GM21723 (cell line): ENCODE results near the gene FGGY.
"Not testable (repeated sequence)": the region's sequence is repeated elsewhere in the genome, so short reads cannot be mapped to it uniquely, and the experiment has no call there.

Source experiments
- ATAC-seq: cut with Tn5 transposase; IDR thresholded peaks from one replicate; pipeline ENCODE4 v1.9.1; 2021; ENCODE audit warnings: mild to moderate bottlenecking, moderate library complexity; ENCODE audit not compliant: unreplicated experiment

The FGGY gene

GRCh38 chr1:59296358-59297256, at the start of gene FGGY:
Gene FGGY (plus strand): TSS chr1:59297094. CDS start chr1:59321550, 24,456 bp downstream.
- ATAC-seq, result peak; percentile 95

GRCh38 chr1:59248758-59249157, 48.1 kb upstream of the FGGY start:
- ATAC-seq, result no peak

GRCh38 chr1:59249396-59250137, 47.3 kb upstream of the FGGY start:
- no peak for ATAC-seq

- ATAC-seq, result not testable (repeated sequence)
Measured at GRCh38 chr1:59251061-59251460, 45.8 kb upstream of the FGGY start.

- not testable (repeated sequence) for ATAC-seq
Measured at GRCh38 chr1:59256429-59256828, 40.5 kb upstream of the FGGY start.

- ATAC-seq, result no peak
Measured at GRCh38 chr1:59258412-59259032, 38.4 kb upstream of the FGGY start.

- no peak for ATAC-seq
Measured at GRCh38 chr1:59261537-59261936, 35.4 kb upstream of the FGGY start.

GRCh38 chr1:59262631-59263030, 34.3 kb upstream of the FGGY start:
- no peak for ATAC-seq

GRCh38 chr1:59263111-59263510, 33.8 kb upstream of the FGGY start:
- ATAC-seq, result no peak

GRCh38 chr1:59265622-59266021, 31.3 kb upstream of the FGGY start:
- ATAC-seq, result no peak

GRCh38 chr1:59266180-59266926, 30.5 kb upstream of the FGGY start:
- ATAC-seq, result peak; percentile 88

- ATAC-seq, result peak; percentile 69
Measured at GRCh38 chr1:59266927-59267293, 30.0 kb upstream of the FGGY start.

- no peak for ATAC-seq
Measured at GRCh38 chr1:59268406-59268805, 28.5 kb upstream of the FGGY start.

- ATAC-seq, result peak; percentile 5
Measured at GRCh38 chr1:59271561-59272260, 25.2 kb upstream of the FGGY start.

GRCh38 chr1:59272507-59272906, 24.4 kb upstream of the FGGY start:
- ATAC-seq, result peak; percentile 83

GRCh38 chr1:59276439-59276851, 20.4 kb upstream of the FGGY start:
- ATAC-seq, result no peak

- no peak for ATAC-seq
Measured at GRCh38 chr1:59278780-59279354, 18.0 kb upstream of the FGGY start.

- ATAC-seq, result no peak
Measured at GRCh38 chr1:59279645-59280044, 17.2 kb upstream of the FGGY start.

GRCh38 chr1:59282951-59283350, 13.9 kb upstream of the FGGY start:
- ATAC-seq, result no peak

GRCh38 chr1:59285691-59286090, 11.2 kb upstream of the FGGY start:
- no peak for ATAC-seq
